ENCODE data around the gene CBL.
"Not testable (repeated sequence)": the region's sequence is repeated elsewhere in the genome, so short reads cannot be mapped to it uniquely, and the experiment has no call there.

The CBL gene

DNA sequence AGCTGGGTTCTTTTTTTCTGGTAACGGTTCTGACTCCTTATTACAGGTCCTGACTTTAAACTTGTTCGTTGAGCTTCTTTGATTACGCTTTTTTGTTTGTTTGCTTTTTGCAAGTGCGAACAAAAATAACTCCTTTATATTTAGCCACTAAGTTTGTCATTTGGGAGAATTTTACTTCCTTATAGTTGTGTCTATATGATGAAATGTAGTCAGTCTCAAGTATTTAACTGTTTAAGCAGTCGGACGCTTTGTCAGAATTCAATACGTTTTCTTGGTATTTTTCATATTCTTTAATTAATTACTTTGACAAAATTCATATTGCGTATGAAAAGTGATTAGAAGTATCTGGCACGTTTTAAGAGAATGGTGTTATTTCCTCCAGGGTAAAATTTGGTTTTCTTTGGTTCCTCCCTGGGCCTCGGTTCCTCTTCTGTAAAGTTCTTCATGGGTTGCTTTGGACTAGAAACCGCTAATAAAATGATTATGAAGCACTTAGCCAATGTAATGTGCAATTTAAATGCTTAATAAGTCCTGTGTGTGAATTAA, 1.3 kb downstream of the CBL start:
- in situ Hi-C loops (cut with MboI; ENCODE audit: low sequenced_read_pairs) = no loop called here

DNA sequence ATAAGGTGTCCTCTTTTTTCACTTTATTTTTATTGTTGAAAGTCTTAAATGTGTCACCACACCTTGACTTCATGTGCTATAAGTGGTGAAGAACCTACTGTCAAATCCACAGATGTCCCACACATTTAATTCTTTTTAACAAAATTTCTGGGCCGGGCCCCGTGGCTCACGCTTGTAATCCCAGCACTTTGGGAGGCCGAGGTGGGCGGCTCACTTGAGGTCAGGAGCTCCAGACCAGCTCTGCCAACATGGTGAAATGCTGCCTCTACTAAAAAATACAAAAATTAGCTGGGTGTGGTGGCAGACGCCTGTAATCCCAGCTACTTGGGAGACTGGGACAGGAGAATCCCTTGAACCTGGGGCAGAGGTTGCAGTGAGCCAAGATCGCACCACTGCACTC, 3.0 kb downstream of the CBL start:
- in situ Hi-C loops (cut with MboI; ENCODE audit: low sequenced_read_pairs) = no loop called here

- in situ Hi-C loops (cut with MboI; ENCODE audit: low sequenced_read_pairs) = no loop called here
Observed at GRCh38 chr11:119210050-119210449, 3.9 kb downstream of the CBL start.

DNA sequence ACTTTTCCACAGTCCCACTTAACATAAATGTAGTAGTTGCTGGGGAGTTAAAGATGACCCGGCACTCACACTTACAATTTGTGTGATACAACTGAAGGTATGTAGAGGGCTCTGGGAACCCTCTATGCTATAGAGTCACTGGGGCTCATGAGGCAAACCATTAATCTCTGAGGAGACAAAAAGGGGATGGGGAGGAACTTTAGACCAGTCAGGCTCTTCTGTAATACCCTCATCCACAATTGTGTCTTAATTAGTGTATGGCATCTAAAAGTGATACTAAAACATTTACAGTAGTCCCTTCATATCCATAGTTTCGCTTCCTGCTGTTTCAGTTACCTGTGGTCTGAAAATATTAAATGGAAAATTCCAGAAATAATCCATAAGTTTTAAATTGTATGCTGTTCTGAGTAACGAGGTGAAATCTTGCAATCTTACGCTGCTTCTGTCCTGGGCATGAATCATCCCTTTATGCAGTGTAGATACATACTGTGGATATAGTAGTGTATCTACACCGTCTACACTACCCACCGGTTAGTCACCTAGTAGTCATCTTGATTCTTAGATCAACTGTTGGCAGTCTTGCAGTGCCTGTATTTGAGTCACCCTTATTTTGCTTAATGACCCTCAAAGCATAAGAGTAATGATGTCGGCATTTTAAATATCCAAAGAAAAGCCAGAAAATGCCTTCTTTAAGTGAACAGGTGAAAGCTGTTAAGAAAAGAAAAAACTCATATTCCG, 12.2 kb downstream of the CBL start:
- in situ Hi-C loops (cut with MboI; ENCODE audit: low sequenced_read_pairs) = no loop called here

- in situ Hi-C loops (cut with MboI; ENCODE audit: low sequenced_read_pairs) = no loop called here
Observed at GRCh38 chr11:119222308-119222707, 16.2 kb downstream of the CBL start.

DNA sequence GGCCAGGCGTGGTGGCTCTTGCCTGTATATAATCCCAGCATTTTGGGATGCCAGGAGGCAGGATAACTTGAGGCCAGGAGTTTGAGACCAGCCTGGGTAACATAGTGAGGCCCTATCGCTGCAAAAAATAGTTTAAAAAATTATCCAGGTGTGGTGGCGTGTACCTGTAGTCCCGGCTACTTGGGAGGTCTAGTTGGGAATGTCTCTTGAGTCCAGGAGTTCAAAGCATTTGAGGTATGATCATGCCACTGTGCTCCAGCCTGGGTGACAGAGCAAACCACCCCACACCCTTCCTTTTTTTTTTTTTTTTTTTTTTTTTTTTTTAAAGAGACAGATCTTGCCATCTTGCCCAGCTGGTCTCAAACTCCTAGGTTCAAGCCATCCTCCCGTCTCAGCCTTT, 16.8 kb downstream of the CBL start:
- in situ Hi-C loops (cut with MboI; ENCODE audit: low sequenced_read_pairs) = no loop called here

GRCh38 chr11:119223856-119224255, 17.7 kb downstream of the CBL start:
- in situ Hi-C loops (cut with MboI; ENCODE audit: low sequenced_read_pairs) = no loop called here

- in situ Hi-C loops (cut with MboI; ENCODE audit: low sequenced_read_pairs) = not testable (repeated sequence)
Observed at GRCh38 chr11:119228535-119229287, 22.6 kb downstream of the CBL start.

DNA sequence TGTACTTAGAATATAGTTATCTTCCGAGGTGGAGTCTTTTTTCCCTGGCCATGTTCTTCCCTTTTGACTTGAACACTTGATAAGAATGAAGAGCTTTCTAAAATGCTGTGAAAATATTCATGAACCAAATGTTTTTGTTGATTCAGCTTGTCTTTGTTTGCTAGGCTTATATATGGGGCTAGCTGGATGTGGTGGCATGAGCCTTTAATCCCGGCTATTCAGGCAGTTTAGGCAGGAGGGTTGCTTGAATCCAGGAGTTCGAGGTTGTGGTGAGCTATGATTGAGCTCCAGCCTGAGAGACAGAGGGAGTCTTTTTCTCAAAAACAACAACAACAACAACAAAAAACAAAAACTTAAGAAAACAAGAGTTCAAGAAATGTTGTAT, 23.1 kb downstream of the CBL start:
- in situ Hi-C loops (cut with MboI; ENCODE audit: low sequenced_read_pairs) = no loop called here

DNA sequence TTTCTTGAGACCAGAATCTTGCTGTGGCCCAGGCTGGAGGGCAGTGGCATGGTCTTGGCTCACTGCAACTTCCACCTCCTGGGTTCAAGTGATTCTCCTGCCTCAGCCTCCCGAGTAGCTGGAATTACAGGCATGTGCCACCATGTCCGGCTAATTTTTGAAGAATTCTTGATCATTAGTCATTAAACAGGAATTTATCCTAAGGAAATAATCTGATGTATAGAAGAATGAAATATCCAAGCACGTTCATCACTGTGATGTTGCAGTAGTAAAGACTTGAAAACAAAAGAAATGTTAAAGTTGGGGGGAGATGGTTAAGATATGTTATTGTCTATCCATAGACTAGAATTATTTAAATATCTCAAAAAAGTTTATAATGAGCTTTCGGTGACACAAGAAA, 23.6 kb downstream of the CBL start:
- in situ Hi-C loops (cut with MboI; ENCODE audit: low sequenced_read_pairs) = no loop called here

GRCh38 chr11:119236490-119236889, 30.4 kb downstream of the CBL start:
- in situ Hi-C loops (cut with MboI; ENCODE audit: low sequenced_read_pairs) = no loop called here

GRCh38 chr11:119236891-119237290, 30.8 kb downstream of the CBL start:
- in situ Hi-C loops (cut with MboI; ENCODE audit: low sequenced_read_pairs) = no loop called here

DNA sequence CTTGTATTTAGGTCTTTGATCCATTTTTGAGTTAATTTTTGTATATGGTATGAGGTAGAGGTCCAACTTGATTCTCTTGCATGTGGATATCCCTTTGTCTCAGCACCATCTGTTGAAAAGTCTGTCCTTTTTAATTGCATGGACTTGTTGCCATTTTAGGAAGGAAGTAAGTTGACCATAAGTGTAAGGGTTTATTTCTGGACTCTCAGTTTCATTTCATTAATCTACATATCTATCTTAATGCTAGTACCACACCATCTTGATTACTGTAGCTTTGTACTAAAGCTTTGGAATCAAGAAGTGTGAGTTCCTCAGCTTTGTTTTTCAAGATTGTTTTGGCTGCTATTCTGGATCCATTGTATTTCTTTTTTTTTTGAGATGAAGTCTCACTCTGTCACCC, 31.4 kb downstream of the CBL start:
- in situ Hi-C loops (cut with MboI; ENCODE audit: low sequenced_read_pairs) = no loop called here

- in situ Hi-C loops (cut with MboI; ENCODE audit: low sequenced_read_pairs) = no loop called here
Observed at GRCh38 chr11:119248750-119249670, 42.9 kb downstream of the CBL start.

GRCh38 chr11:119249671-119250010, 43.5 kb downstream of the CBL start:
- in situ Hi-C loops (cut with MboI; ENCODE audit: low sequenced_read_pairs) = no loop called here

GRCh38 chr11:119251114-119251513, 45.0 kb downstream of the CBL start:
- in situ Hi-C loops (cut with MboI; ENCODE audit: low sequenced_read_pairs) = no loop called here

- in situ Hi-C loops (cut with MboI; ENCODE audit: low sequenced_read_pairs) = no loop called here
Observed at GRCh38 chr11:119254239-119254638, 48.1 kb downstream of the CBL start.

GRCh38 chr11:119258180-119258579, 52.0 kb downstream of the CBL start:
- in situ Hi-C loops (cut with MboI; ENCODE audit: low sequenced_read_pairs) = no loop called here

- in situ Hi-C loops (cut with MboI; ENCODE audit: low sequenced_read_pairs) = no loop called here
Observed at GRCh38 chr11:119258983-119259382, 52.8 kb downstream of the CBL start.

GRCh38 chr11:119262668-119263351, 56.7 kb downstream of the CBL start:
- in situ Hi-C loops (cut with MboI; ENCODE audit: low sequenced_read_pairs) = no loop called here

All from HL-60/S4 treated with phorbol 12-myristate 13-acetate at 8.2 ng/mL for 4 days and 3 days (cell line).